CD14-positive monocyte (primary cell): ENCODE results near the gene ZNF57. TPM values are rescaled to one million over a fixed set of nuclear protein-coding genes. Genes with fewer than 3 reads are reported as not detected.

Source experiments
- DNase-seq, 3 donors: peaks; one replicate each; pipeline ENCODE4 v3.0.0-alpha.2; 2011 to 2022
- H2AFZ ChIP-seq: 2 replicates; pipeline ENCODE4 v1.6.0; 2012; ENCODE audit warnings: mild to moderate bottlenecking, low read depth, low read length, inconsistent platforms; ENCODE audit not compliant: insufficient read depth, poor library complexity, severe bottlenecking
- H3K27ac ChIP-seq, 2 donors: 1 replicate in 1 of 2; 2 replicates in 1 of 2; pipeline ENCODE4 v1.5.1; 2012 to 2013; ENCODE audit warnings: low read length in 2 of 2, control low read depth in 1 of 2, inconsistent platforms in 1 of 2, low read depth in 1 of 2, mild to moderate bottlenecking in 1 of 2
- H3K27me3 ChIP-seq, 2 donors: one replicate each; pipeline versions ENCODE4 v1.6.0 to v1.6.1; 2011 to 2013; ENCODE audit warnings: low read length in 2 of 2; ENCODE audit not compliant: control insufficient read depth in 2 of 2, insufficient read depth in 2 of 2
- H3K36me3 ChIP-seq, 2 donors: replicated peaks in 1 of 2; 1 replicate in 1 of 2; 2 replicates in 1 of 2; pipeline versions ENCODE4 v1.5.1 to v1.6.1; 2012 to 2013; ENCODE audit warnings: low read length in 2 of 2, control low read depth in 1 of 2, inconsistent platforms in 1 of 2, mild to moderate bottlenecking in 1 of 2; ENCODE audit not compliant: insufficient read depth in 2 of 2, control insufficient read depth in 1 of 2
- H3K4me1 ChIP-seq, 2 donors: 1 replicate in 1 of 2; 2 replicates in 1 of 2; pipeline versions ENCODE4 v1.5.1 to v1.6.1; 2012 to 2013; ENCODE audit warnings: low read length in 2 of 2, control low read depth in 1 of 2, inconsistent platforms in 1 of 2, mild to moderate bottlenecking in 1 of 2, moderate library complexity in 1 of 2; ENCODE audit not compliant: insufficient read depth in 2 of 2, control insufficient read depth in 1 of 2
- H3K4me2 ChIP-seq: replicated peaks from 2 replicates; pipeline ENCODE3; 2012; ENCODE audit warnings: low read length, moderate library complexity, mild to moderate bottlenecking; ENCODE audit not compliant: poor library complexity, severe bottlenecking; ENCODE audit errors: extremely low read depth
- H3K4me3 ChIP-seq, 3 experiments: fragments of 200-600 bp in 1 of 3; sonication (generic) in 1 of 3; replicated peaks in 1 of 3; 1 replicate in 2 of 3; 2 replicates in 1 of 3; pipeline ENCODE4 v1.5.1; 2011 to 2013; ENCODE audit warnings: low read length in 3 of 3, mild to moderate bottlenecking in 3 of 3, control low read depth in 2 of 3, low read depth in 2 of 3, inconsistent platforms in 1 of 3, moderate library complexity in 1 of 3
- H3K79me2 ChIP-seq: 2 replicates; pipeline ENCODE4 v1.6.0; 2012; ENCODE audit warnings: mild to moderate bottlenecking, control low read depth, inconsistent platforms, low read length, moderate library complexity; ENCODE audit not compliant: insufficient read depth
- H3K9ac ChIP-seq: 2 replicates; pipeline ENCODE4 v1.6.0; 2017; ENCODE audit warnings: low read length, mild to moderate bottlenecking; ENCODE audit not compliant: insufficient read depth, poor library complexity, severe bottlenecking
- H3K9me3 ChIP-seq, 2 donors: replicated peaks in 1 of 2; 1 replicate in 1 of 2; 2 replicates in 1 of 2; pipeline versions ENCODE4 v1.5.1 to v1.6.1; 2012 to 2013; ENCODE audit warnings: low read length in 2 of 2, control low read depth in 1 of 2; ENCODE audit not compliant: control insufficient read depth in 1 of 2, insufficient read depth in 1 of 2
- H4K20me1 ChIP-seq: 2 replicates; pipeline ENCODE4 v1.6.0; 2012; ENCODE audit warnings: mild to moderate bottlenecking, low read length, control low read depth, moderate library complexity; ENCODE audit not compliant: insufficient read depth
- H3K27ac Mint-ChIP-seq, 7 donors: one replicate each; pipeline ENCODE4 v1.8.0; 2020; ENCODE audit warnings: mild to moderate bottlenecking in 7 of 7, mixed read lengths in 7 of 7, moderate library complexity in 6 of 7, inconsistent platforms in 2 of 7
- H3K27me3 Mint-ChIP-seq, 3 donors: one replicate each; pipeline ENCODE4 v1.8.0; 2021 to 2022; ENCODE audit warnings: low read depth in 3 of 3, mild to moderate bottlenecking in 3 of 3, mixed read lengths in 3 of 3, moderate library complexity in 3 of 3, inconsistent platforms in 1 of 3
- H3K36me3 Mint-ChIP-seq, 2 donors: one replicate each; pipeline ENCODE4 v1.8.0; 2020; ENCODE audit warnings: mixed read lengths in 2 of 2, inconsistent platforms in 1 of 2, mild to moderate bottlenecking in 1 of 2
- H3K4me1 Mint-ChIP-seq: one replicate; pipeline ENCODE4 v1.8.0; 2020; ENCODE audit warnings: mild to moderate bottlenecking, mixed read lengths
- H3K4me3 Mint-ChIP-seq, 2 donors: one replicate each; pipeline ENCODE4 v1.8.0; 2020; ENCODE audit warnings: mild to moderate bottlenecking in 2 of 2, mixed read lengths in 2 of 2, moderate library complexity in 1 of 2
- H3K9me3 Mint-ChIP-seq, 7 donors: one replicate each; pipeline ENCODE4 v1.8.0; 2020 to 2022; ENCODE audit warnings: mixed read lengths in 7 of 7, mild to moderate bottlenecking in 6 of 7, moderate library complexity in 6 of 7, inconsistent platforms in 2 of 7
- CTCF ChIP-seq: fragments of 200-600 bp; IDR thresholded peaks from one replicate; pipeline ENCODE4 v1.8.0; 2022; ENCODE audit warnings: antibody characterized with exemption, mild to moderate bottlenecking
- WGBS: methylation state at CpG from one replicate; pipeline ENCODE4 v1.1.5; 2013; ENCODE audit warnings: missing lambda C conversion rate; ENCODE audit not compliant: insufficient coverage; 5-methylcytosine and 5-hydroxymethylcytosine counted together
- intact Hi-C, 2 donors: fragments of 100-400 bp; cut with micrococcal nuclease; formaldehyde crosslinking; loops; one replicate each; pipeline versions ENCODE4 v1.15.0 to v1.15.1; 2023
- polyA plus RNA-seq, 3 donors: library from polyadenylated mRNA; depleted of rRNA in 1 of 3; unstranded in 2 of 3; stranded (reverse) in 1 of 3; fragments of 300-500 nt in 2 of 3; fragments of >200 nt in 1 of 3; fragmentation: Illumina TruSeq in 2 of 3; gene quantifications; 1 replicate in 2 of 3; 2 replicates in 1 of 3; pipeline ENCODE4 v1.2.3, GENCODE V29; 2012 to 2021

The ZNF57 gene
- polyA plus RNA-seq, 3 donors, result 1.4 to 2.1 (median 1.9) TPM

GRCh38 chr19:2912306-2912705 is 11.6 kb downstream of the ZNF57 start:
- Mint-ChIP-seq H3K9me3 (peaks cover 34 to 79% (median 56%) of the 10 kb centered on the region in 7 donors), H3K36me3 (peaks cover 31 to 59% of the 10 kb centered on the region in 2 donors), H3K4me1 (no peaks in the 10 kb centered on the region), H3K27ac (no peak overlapping the region), H3K27me3 (peaks cover 0 to 2% (median 1%) of the 10 kb centered on the region in 3 donors), H3K4me3 (no peak overlapping the region)
- Histone ChIP-seq H4K20me1 (no peaks in the 10 kb centered on the region), H3K4me1 (no peaks in the 10 kb centered on the region), H3K36me3 (peaks cover 17 to 41% of the 10 kb centered on the region in 2 donors), H3K9me3 (peaks cover 56% of the 10 kb centered on the region in 2 donors), H3K9ac (no peak overlapping the region), H3K27ac (no peak overlapping the region), H2AFZ (no peak overlapping the region), H3K4me2 (no peak overlapping the region), H3K4me3 (no peak overlapping the region), H3K27me3 (no peaks in the 10 kb centered on the region), H3K79me2 (peaks cover 16% of the 10 kb centered on the region)
- no peak for TF ChIP-seq CTCF
- no peak for DNase-seq
- 100% methylated on average over 1 of the region's 5 CpGs for WGBS
- intact Hi-C loops, result no loop called here

- Mint-ChIP-seq H3K9me3 (peaks cover 36 to 81% (median 56%) of the 10 kb centered on the region in 7 donors), H3K27ac (no peak overlapping the region), H3K27me3 (peaks cover 0 to 4% (median 0%) of the 10 kb centered on the region in 3 donors), H3K4me1 (no peaks in the 10 kb centered on the region), H3K36me3 (peaks cover 42 to 59% of the 10 kb centered on the region in 2 donors), H3K4me3 (no peak overlapping the region)
- no peaks in the 10 kb centered on the region for H3K4me1 ChIP-seq
- no peak overlapping the region for H2AFZ ChIP-seq
- peaks cover 28 to 51% of the 10 kb centered on the region in 2 donors for H3K36me3 ChIP-seq
- H3K9ac ChIP-seq, result no peak overlapping the region
- H3K27me3 ChIP-seq, result no peaks in the 10 kb centered on the region
- WGBS, result 100% methylated on average over 5 of the region's 16 CpGs
- H4K20me1 ChIP-seq, result no peaks in the 10 kb centered on the region
- DNase-seq, result no peak
- intact Hi-C loops, result no loop called here
- no peak for TF ChIP-seq CTCF
- H3K79me2 ChIP-seq, result no peaks in the 10 kb centered on the region
- peak overlapping the region in 1 of 3 experiments; percentile 24 for H3K4me3 ChIP-seq
- H3K27ac ChIP-seq, result no peak overlapping the region
- H3K9me3 ChIP-seq, result peaks cover 65 to 67% of the 10 kb centered on the region in 2 donors
- H3K4me2 ChIP-seq, result no peak overlapping the region
Observed at GRCh38 chr19:2917275-2918184, 16.8 kb downstream of the ZNF57 start.
